Measurements from ENCODE around the gene AEN. TPM values are rescaled to one million over a fixed set of nuclear protein-coding genes. Genes with fewer than 3 reads are reported as not detected.
A peak's percentile ranks its signal among the peaks of the same experiment; 100 is the strongest.

Gene AEN
- total and polyA plus RNA-seq, 10 donors, result 12.9 to 40.3 (median 23.5) TPM

DNA sequence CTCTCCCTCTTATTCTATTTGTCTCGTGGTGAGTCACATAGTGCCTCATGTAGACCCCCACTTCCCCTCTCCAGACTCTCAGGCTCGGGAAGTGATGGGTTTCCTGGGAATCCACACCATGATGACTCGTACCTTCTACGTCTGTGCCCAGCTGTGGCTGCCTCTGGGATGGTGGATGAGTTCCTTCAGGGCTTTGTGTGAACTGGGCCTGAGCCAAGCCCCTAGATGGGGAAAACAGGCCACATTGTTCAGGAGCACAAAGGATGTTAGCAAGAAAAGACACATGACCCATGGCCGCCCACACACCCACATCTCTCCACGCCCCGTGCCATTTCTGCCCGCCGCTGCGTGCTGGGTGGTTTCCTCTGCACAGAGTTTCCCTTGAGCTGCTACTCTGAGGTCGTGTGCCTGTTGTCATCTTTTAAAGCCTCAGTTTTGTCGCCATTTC, 28.2 kb downstream of the AEN start:
- WGBS, 5 donors, result 28 to 50% (median 34%) methylated on average over 12 of the region's 12 CpGs
- DNase-seq, result peak; percentile 91
- peak overlapping the region in 1 of 8 donors; percentile 15 for H3K4me3 ChIP-seq
- peak overlapping the region; percentile 52 to 93 (median 72) for H3K27ac ChIP-seq
- H3K36me3 ChIP-seq, result peaks cover 0 to 96% (median 5%) of the 10 kb centered on the region in 6 donors
- intact Hi-C loops (cut with DNase I; ENCODE audit: low total_unique reads), result no loop called here
- H3K4me1 ChIP-seq, result peaks cover 35 to 97% (median 85%) of the 10 kb centered on the region in 6 donors
- H3K9me3 ChIP-seq, result no peaks in the 10 kb centered on the region
- TF ChIP-seq POLR2A (IDR thresholded peaks at IDR 0.05) (no peak), CTCF (IDR thresholded peaks at IDR 0.05 in 8 of 11, conservative IDR thresholded peaks at IDR 0.05 in 3 of 11) (no peak), POLR2AphosphoS5 (IDR thresholded peaks at IDR 0.05) (peak; percentile 72 to 82 (median 77))
- no peaks in the 10 kb centered on the region for H3K27me3 ChIP-seq (replicated peaks in 1 of 7)

DNA sequence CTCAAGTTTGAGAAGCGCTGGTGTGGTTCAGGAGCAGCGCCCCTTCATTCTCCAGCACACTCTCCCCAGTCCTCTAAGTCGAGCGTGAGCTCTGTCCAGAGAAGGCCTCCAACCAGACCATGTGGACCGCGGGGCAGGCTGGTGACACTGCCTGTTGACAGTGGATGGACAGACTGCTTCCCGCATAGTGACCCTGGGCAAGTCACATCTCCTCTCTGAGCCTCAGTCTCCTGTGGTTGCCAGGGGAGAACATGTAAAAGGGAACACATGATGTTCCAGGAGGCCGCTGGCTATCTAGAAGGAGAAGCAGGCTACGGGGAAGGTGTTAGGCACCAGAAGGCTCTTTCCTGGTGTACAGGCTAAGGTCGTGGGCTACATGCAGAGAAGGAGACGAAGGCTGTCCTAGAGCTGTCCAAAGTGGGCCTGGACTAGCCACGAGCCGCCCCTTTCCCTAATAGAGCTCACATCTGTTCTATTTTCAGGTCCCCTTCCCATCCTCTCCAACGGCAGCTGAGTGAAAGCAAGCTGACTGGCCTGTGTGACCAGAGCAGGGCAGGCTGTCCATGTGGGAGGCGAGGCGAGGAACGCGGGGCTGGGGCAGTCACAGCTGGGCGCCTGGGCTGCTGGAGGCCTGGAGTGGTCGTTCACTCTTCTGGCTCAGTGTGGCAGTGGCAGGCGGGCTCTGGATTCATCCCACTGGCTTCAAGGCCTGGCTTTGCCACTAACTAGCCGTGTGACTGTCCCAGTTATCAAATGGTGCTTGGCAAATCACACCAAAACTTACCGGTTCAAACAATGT, 28.8 kb downstream of the AEN start:
- DNase-seq, result no peak
- H3K27me3 ChIP-seq (replicated peaks in 1 of 7), result no peaks in the 10 kb centered on the region
- H3K4me3 ChIP-seq, result peak overlapping the region in 1 of 8 donors; percentile 15
- peak overlapping the region; percentile 52 to 93 (median 72) for H3K27ac ChIP-seq
- H3K9me3 ChIP-seq, result no peaks in the 10 kb centered on the region
- H3K4me1 ChIP-seq, result peaks cover 35 to 97% (median 82%) of the 10 kb centered on the region in 6 donors
- peaks cover 0 to 96% (median 5%) of the 10 kb centered on the region in 6 donors for H3K36me3 ChIP-seq
- TF ChIP-seq CTCF (IDR thresholded peaks at IDR 0.05 in 8 of 11, conservative IDR thresholded peaks at IDR 0.05 in 3 of 11) (no peak), POLR2AphosphoS5 (IDR thresholded peaks at IDR 0.05) (no peak), POLR2A (IDR thresholded peaks at IDR 0.05) (no peak)
- WGBS, 5 donors, result 82 to 89% (median 84%) methylated on average over 23 of the region's 23 CpGs
- intact Hi-C loops (cut with DNase I; ENCODE audit: low total_unique reads), result no loop called here

DNA sequence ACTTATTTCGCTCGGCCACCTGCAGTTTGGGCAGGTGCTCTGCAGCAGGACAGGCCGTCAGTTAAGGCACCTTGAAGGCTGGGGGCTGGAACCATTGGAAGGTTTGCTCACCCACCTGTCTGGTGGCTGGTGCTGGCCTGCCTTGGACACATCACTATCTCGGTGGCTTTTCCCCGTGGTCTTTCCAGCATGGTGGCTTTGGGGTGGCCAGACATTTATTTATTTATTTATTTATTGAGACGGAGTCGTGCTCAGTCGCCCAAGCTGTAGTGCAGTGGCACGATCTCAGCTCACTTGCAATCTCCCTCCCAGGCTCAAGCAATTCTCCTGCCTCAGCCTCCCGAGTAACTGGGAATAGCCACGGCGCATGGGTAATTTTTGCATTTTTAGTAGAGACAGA, 29.4 kb downstream of the AEN start:
- peaks cover 38 to 97% (median 82%) of the 10 kb centered on the region in 6 donors for H3K4me1 ChIP-seq
- TF ChIP-seq POLR2A (IDR thresholded peaks at IDR 0.05), result no peak
- peaks cover 0 to 95% (median 2%) of the 10 kb centered on the region in 6 donors for H3K36me3 ChIP-seq
- no peaks in the 10 kb centered on the region for H3K9me3 ChIP-seq
- H3K27me3 ChIP-seq (replicated peaks in 1 of 7), result no peaks in the 10 kb centered on the region
- peak overlapping the region in 5 of 8 donors; percentile 3 to 93 (median 73) for H3K27ac ChIP-seq
- DNase-seq, result no peak
- 92 to 99% (median 97%) methylated on average over 12 of the region's 12 CpGs for WGBS, 5 donors
- intact Hi-C loops (cut with DNase I; ENCODE audit: low total_unique reads), result no loop called here
- H3K4me3 ChIP-seq, result no peak overlapping the region

DNA sequence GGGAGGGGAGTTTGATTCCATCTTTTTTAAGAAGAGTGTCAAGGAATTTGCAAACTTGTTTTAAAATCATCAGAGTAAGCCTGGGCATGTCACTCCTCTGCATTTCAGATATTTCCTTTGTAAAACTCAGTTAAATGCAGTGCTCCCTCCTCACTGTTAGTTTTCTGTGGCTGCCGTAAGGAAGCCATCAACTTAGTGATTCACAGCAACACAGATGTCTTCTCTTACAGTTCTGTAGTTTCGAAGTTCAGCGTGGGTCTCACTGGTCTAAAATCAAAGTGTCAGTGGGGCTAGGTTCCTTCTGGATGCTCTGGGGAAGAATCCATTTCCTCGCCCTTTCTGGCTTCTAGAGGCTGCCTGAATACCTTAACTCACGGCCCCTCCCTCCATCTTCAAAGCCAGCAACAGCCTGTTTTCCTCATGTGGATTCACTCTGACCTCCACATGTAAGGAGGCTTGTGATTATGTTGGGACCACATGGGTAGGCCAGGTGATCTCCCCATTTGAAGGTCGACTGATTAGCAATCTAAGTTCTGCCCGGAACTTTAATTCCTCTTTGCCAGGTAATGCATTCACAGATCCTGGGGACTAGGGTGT, 30.1 kb downstream of the AEN start:
- Histone ChIP-seq H3K9me3 (no peaks in the 10 kb centered on the region), H3K36me3 (peaks cover 0 to 88% (median 0%) of the 10 kb centered on the region in 6 donors), H3K4me1 (peaks cover 40 to 97% (median 83%) of the 10 kb centered on the region in 6 donors), H3K27ac (peak overlapping the region in 2 of 8 donors; percentile 82 to 93), H3K4me3 (no peak overlapping the region), H3K27me3 (replicated peaks in 1 of 7) (no peaks in the 10 kb centered on the region)
- 82 to 88% (median 87%) methylated on average over 7 of the region's 7 CpGs for WGBS, 5 donors
- TF ChIP-seq CTCF (IDR thresholded peaks at IDR 0.05 in 8 of 11, conservative IDR thresholded peaks at IDR 0.05 in 3 of 11) (no peak), POLR2AphosphoS5 (IDR thresholded peaks at IDR 0.05) (no peak), POLR2A (IDR thresholded peaks at IDR 0.05) (no peak)
- intact Hi-C loops (cut with DNase I; ENCODE audit: low total_unique reads), result no loop called here
- DNase-seq, result no peak

All from spleen (tissue), 11 donors.